Heart right ventricle (tissue), 16 donors: Measurements from ENCODE around the gene C12orf76. TPM values are rescaled to one million over a fixed set of nuclear protein-coding genes. Genes with fewer than 3 reads are reported as not detected.
A peak's percentile ranks its signal among the peaks of the same experiment; 100 is the strongest.

Experiments used
- ATAC-seq, 8 donors: fragments of 200-7000 bp; cut with Tn5 transposase; one replicate each; pipeline ENCODE4 v1.9.1; 2020; ENCODE audit warnings: mild to moderate bottlenecking in 8 of 8, moderate library complexity in 8 of 8, moderate number of reproducible peaks in 1 of 8
- DNase-seq, 2 donors: peaks; one replicate each; pipeline ENCODE4 v3.0.0-alpha.2; 2020
- H3K27ac ChIP-seq, 10 donors: fragments of 200-600 bp; sonication (generic) in 2 of 10; one replicate each; pipeline versions ENCODE4 v1.5.0 to v1.8.0; 2020 to 2022; ENCODE audit warnings: mild to moderate bottlenecking in 3 of 10
- H3K27me3 ChIP-seq, 7 donors: fragments of 200-600 bp; one replicate each; pipeline ENCODE4 v1.8.0; 2021 to 2022; ENCODE audit warnings: mild to moderate bottlenecking in 2 of 7
- H3K36me3 ChIP-seq, 9 donors: fragments of 200-600 bp; sonication (generic) in 1 of 9; one replicate each; pipeline versions ENCODE4 v1.5.0 to v1.8.0; 2020 to 2022; ENCODE audit warnings: mild to moderate bottlenecking in 2 of 9
- H3K4me1 ChIP-seq, 9 donors: fragments of 200-600 bp; sonication (generic) in 1 of 9; one replicate each; pipeline versions ENCODE4 v1.5.0 to v1.8.0; 2020 to 2022; ENCODE audit warnings: mild to moderate bottlenecking in 4 of 9
- H3K4me3 ChIP-seq, 10 donors: fragments of 200-600 bp; sonication (generic) in 2 of 10; one replicate each; pipeline versions ENCODE4 v1.5.0 to v1.8.0; 2020 to 2022; ENCODE audit warnings: mild to moderate bottlenecking in 7 of 10, moderate library complexity in 2 of 10
- H3K9me3 ChIP-seq, 11 donors: fragments of 200-600 bp in 10 of 11; sonication (generic) in 2 of 11; one replicate each; pipeline versions ENCODE4 v1.5.0 to v1.8.0; 2013 to 2022; ENCODE audit warnings: mild to moderate bottlenecking in 2 of 11, control low read depth in 1 of 11, moderate library complexity in 1 of 11
- WGBS, 2 donors: extraction: QIAGEN DNeasy Blood & Tissue Kit; methylation state at CpG; one replicate each; pipeline ENCODE4 v1.1.7; 2013; ENCODE audit warnings: inconsistent platforms in 1 of 2; 5-methylcytosine and 5-hydroxymethylcytosine counted together
- intact Hi-C, 10 donors: fragments of 100-400 bp; cut with DNase I; formaldehyde crosslinking; loops; one replicate each; pipeline versions ENCODE4 v1.11.1 to v1.14.2; 2022
- polyA plus RNA-seq, 2 donors: library from polyadenylated mRNA; stranded (reverse); fragments of 200-250 nt; gene quantifications; one replicate each; pipeline ENCODE4 v1.2.3, GENCODE V29; 2013
- total RNA-seq, 10 donors: library from RNA; stranded (reverse); fragmentation: NEBNext Ultra II Directional in 3 of 10; extraction: Animal tissue kit (Norgen Biotek cat#: 25700) in 3 of 10; gene quantifications; one replicate each; pipeline versions ENCODE4 v1.2.1 to v1.2.4, GENCODE V29; 2021 to 2023
- TF ChIP-seq, protein P1 (sequence below), 9 donors: fragments of 200-600 bp; sonication (generic) in 2 of 9; IDR thresholded peaks; one replicate each; pipeline versions ENCODE4 v1.5.0 to v1.8.0; 2021 to 2022; ENCODE audit warnings: antibody characterized with exemption in 9 of 9, mild to moderate bottlenecking in 5 of 9, moderate library complexity in 1 of 9
- donor health status: Arrhythmogenic right ventricular cardiomyopathy.
- donor health status: ischemic (EF 13 %, LVEDD 7.1; RV severe dilation, severe dysfunction).
- donor health status: healthy with polysubstance abuse.
- donor health status: DM: no; HTN: yes; CAD: no.
- donor health status: DM: no; HTN: no; CAD: no.
- donor health status: ischemic (EF 25% LVEDD 6.9; RV normal size, moderate dysfunction).
- donor health status: ischemic (EF 25% LVEDD 5.7; RV mildly dilated, moderate dysfunction).
- donor health status: healthy.
- donor health status: DM: yes; HTN: yes; CAD: no.
- donor health status: Ischemic cardiomyopathy.
- donor health status: ischemic (EF 35%, LVEDD 5.7; RV mildly dilated, moderate dysfunction).
- donor health status: nonischemic (EF 11% LVEDD 7.7; RV severe dilation, severe dysfunction).
- donor health status: DM: yes; HTN: yes; CAD: no.
- donor health status: PGD.
- donor health status: ischemic (EF 29% LVEDD 5.4; RV normal size, mild dysfunction).
- donor health status: nonischemic (EF 23%, LVEDD 6.1; RV moderate dilation, normal function).

C12orf76 gene
- total and polyA plus RNA-seq, 12 donors: 3.7 to 8.3 (median 5.7) TPM

DNA sequence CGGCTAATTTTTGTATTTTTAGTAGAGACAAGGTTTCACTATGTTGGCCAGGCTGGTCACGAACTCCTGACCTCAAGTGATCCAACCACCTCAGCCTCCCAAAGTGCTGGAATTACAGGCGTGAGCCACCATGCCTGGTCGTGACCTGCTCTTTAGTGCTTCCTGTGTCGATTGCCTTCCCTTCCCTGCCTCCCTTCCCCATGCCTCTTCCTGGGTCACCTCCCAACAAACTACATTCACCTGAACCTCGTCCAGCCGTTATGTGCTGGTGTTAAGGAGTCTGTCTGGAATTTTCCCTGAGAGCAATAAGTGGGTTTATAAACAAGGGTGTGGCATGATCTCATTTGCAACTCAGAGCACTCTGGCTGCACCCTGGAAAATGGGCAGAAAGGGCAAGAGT is 32.1 kb upstream of the C12orf76 start:
- peaks cover 0 to 16% (median 0%) of the 10 kb centered on the region in 9 donors for H3K4me1 ChIP-seq
- peak overlapping the region in 1 of 10 donors; percentile 83 for H3K27ac ChIP-seq
- DNase-seq (no peak), ATAC-seq (no peak)
- no peaks in the 10 kb centered on the region for H3K9me3 ChIP-seq
- no peak overlapping the region for H3K4me3 ChIP-seq
- no peaks in the 10 kb centered on the region for H3K27me3 ChIP-seq
- intact Hi-C loops: no loop called here
- 84 to 94% methylated on average over 7 of the region's 7 CpGs for WGBS, 2 donors
- TF ChIP-seq, protein P1, sequence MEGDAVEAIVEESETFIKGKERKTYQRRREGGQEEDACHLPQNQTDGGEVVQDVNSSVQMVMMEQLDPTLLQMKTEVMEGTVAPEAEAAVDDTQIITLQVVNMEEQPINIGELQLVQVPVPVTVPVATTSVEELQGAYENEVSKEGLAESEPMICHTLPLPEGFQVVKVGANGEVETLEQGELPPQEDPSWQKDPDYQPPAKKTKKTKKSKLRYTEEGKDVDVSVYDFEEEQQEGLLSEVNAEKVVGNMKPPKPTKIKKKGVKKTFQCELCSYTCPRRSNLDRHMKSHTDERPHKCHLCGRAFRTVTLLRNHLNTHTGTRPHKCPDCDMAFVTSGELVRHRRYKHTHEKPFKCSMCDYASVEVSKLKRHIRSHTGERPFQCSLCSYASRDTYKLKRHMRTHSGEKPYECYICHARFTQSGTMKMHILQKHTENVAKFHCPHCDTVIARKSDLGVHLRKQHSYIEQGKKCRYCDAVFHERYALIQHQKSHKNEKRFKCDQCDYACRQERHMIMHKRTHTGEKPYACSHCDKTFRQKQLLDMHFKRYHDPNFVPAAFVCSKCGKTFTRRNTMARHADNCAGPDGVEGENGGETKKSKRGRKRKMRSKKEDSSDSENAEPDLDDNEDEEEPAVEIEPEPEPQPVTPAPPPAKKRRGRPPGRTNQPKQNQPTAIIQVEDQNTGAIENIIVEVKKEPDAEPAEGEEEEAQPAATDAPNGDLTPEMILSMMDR (IDR thresholded peaks at IDR 0.05): no peak
- H3K36me3 ChIP-seq: no peaks in the 10 kb centered on the region

DNA sequence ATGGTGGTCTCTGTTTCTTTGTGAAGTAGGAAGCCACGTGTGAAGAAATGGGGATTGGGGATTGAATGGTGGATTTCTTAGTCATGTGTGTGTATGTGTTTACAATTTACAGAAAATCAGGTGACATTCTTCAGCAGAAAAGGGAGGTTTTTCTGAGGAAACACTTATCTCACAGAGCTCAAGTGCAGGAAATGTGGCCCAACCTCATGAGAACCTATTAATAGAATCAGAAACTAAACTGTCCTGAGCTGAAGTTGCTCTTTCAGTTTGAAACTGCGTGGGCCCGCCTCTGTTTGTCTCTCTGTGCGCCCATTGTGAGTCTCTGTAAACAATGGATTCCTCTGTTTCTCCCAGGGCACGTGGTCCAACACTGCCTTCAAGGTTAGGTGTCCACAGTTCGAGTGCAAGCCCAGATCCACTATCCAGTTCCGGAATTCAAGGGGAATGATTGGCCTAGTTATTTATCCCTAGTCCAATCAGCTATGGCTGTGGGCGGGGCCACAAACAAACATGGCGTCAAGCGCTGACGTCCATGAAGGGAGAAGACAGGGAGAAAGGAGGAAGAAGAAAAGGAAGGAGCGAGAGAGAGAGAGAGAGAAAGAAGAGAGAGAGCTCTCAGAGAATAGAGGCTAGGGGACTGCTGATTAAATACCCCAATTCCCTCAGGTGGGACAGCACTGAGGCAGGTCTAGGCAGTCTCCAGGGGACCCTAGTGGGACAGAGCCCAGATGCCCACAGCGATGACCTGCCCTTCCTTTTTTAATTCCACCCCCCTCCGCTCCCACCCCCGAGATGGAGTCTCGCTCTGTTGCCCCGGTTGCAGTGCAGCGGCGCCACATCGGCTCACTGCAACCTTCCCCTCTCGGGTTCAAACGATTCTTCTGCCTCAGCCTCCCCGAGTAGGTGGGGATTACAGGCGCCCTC is 31.4 kb upstream of the C12orf76 start:
- peaks cover 0 to 16% (median 0%) of the 10 kb centered on the region in 9 donors for H3K4me1 ChIP-seq
- peak overlapping the region in 7 of 10 donors; percentile 17 to 83 (median 35) for H3K27ac ChIP-seq
- DNase-seq (peak; percentile 32 to 49), ATAC-seq (peak; percentile 53 to 81 (median 77))
- H3K27me3 ChIP-seq: no peaks in the 10 kb centered on the region
- intact Hi-C loops: no loop called here
- 70 to 76% methylated on average over 24 of the region's 24 CpGs for WGBS, 2 donors
- H3K4me3 ChIP-seq: peak overlapping the region in 3 of 10 donors; percentile 4 to 32 (median 22)
- no peaks in the 10 kb centered on the region for H3K9me3 ChIP-seq
- TF ChIP-seq, protein P1 (IDR thresholded peaks at IDR 0.05): no peak
- no peaks in the 10 kb centered on the region for H3K36me3 ChIP-seq

DNA sequence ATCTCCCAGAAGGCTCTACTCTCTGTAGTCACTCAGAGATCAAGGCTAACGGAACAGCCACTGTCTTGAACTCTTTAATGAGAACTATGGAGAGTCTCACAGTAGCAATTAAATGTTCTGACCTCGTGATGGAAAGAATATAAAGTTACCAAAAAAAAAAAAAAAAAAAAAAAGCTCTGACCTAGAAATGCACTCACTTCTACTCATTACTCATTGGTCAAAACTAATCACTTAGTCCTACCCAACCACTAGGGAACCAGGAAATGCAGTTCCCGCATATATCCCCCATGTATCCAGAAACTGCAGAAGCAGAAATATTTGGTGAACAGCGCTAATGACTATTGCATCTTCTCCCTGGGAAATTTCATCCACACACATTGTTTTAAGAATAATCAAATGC is 29.5 kb upstream of the C12orf76 start:
- no peak overlapping the region for H3K27ac ChIP-seq
- TF ChIP-seq, protein P1 (IDR thresholded peaks at IDR 0.05): no peak
- WGBS, 2 donors: 78 to 85% methylated on average over 4 of the region's 4 CpGs
- no peaks in the 10 kb centered on the region for H3K27me3 ChIP-seq
- no peaks in the 10 kb centered on the region for H3K36me3 ChIP-seq
- intact Hi-C loops: no loop called here
- H3K4me1 ChIP-seq: peaks cover 0 to 23% (median 0%) of the 10 kb centered on the region in 9 donors
- DNase-seq (no peak), ATAC-seq (no peak)
- no peaks in the 10 kb centered on the region for H3K9me3 ChIP-seq
- H3K4me3 ChIP-seq: no peak overlapping the region

DNA sequence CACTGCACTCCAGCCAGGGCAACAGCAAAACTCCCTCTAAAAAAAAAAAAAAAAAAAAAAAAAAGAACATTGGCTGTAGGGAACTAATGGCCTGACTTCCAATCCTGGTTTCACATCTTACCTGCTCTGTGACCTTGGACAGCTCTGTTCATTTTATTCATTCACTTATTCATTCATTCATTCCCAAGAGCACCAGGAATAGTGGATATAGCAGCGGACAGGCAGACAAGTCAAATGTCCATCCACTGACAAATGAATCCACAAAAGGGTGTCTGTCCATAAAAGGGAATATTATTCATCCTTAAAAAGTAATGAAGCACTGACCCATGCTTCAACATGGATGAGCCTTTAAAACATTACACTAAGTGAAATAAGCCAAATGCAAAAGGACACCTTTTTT is 27.6 kb upstream of the C12orf76 start:
- TF ChIP-seq, protein P1 (IDR thresholded peaks at IDR 0.05): no peak
- intact Hi-C loops: no loop called here
- ATAC-seq (no peak), DNase-seq (no peak)
- Histone ChIP-seq H3K4me3 (no peak overlapping the region), H3K9me3 (no peaks in the 10 kb centered on the region), H3K4me1 (peaks cover 0 to 23% (median 0%) of the 10 kb centered on the region in 9 donors), H3K36me3 (no peaks in the 10 kb centered on the region), H3K27me3 (no peaks in the 10 kb centered on the region), H3K27ac (no peak overlapping the region)
- 97 to 100% methylated on average over 1 of the region's 1 CpG for WGBS, 2 donors
